HG03565 (cell line): Measurements from ENCODE around the gene TBX5.

Source experiments
- ATAC-seq: cut with Tn5 transposase; IDR thresholded peaks from one replicate; pipeline ENCODE4 v1.9.1; 2021; ENCODE audit warnings: mild to moderate bottlenecking, moderate library complexity; ENCODE audit not compliant: unreplicated experiment

The TBX5 gene

DNA sequence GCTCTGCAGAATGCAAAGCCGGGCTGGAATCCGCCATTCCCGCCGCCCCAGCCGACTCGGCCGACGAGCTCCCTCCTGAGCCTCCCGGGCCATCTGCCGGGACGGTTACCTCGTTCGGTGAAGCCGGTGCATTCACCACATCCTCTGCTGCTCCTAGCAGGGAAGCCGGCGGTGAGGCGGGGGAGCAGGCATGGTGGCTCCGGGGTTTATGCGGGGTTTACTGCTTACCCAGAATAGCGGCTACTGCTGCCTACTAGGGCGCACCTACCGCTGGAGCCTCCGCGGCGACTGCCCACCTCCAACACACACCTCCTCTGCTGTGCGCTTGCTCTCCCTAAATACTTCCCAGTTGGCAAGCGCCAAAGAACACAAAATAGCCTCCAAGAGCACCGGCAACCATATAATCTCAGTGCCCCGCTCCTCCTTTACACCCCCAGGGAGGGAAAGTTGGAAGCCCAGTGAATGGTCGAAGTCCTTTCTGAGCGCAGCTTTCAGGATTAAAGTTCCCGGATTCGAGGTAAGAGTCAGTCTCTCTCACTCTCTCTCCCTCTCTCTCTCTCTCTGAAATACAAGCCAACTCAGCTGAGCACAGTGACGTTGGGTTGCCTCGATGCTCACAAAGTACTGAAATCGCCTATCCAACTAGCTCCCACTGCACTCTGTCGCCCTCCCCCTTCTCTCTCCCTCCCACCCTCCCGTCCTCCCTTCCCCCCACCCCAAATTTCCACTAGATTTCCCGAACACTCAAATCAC is at the start of gene TBX5:
Gene TBX5 (minus strand): TSS at position 626 of the 753 bp plus-strand sequence. CDS start 2,246 bp downstream, outside the sequence.
- no peak for ATAC-seq

DNA sequence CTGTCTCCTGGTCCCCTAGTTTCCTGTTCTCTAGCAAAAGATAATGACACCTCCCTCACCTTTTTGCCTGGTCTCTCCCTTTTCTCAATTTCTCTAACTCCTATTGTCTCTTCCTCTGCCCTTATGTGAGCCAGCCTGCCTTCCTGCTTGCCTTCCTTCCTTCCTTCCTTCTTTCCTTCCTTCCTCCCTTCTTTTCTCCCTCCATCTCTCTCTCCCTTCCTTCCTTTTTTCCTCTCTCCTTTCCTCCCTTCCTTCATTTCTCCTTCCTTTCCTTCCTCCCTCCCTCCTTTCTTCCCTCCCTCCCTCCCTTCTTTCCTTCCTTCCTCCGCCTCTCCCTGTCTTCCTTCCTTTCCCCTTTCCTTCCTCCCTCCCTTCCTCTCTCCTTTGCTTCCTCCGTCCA is 45.7 kb upstream of the TBX5 start:
- ATAC-seq = no peak

GRCh38 chr12:114450515-114451300 is 44.8 kb upstream of the TBX5 start:
- no peak for ATAC-seq

GRCh38 chr12:114450019-114450418 is 44.1 kb upstream of the TBX5 start:
- no peak for ATAC-seq

GRCh38 chr12:114448618-114448933 is 42.6 kb upstream of the TBX5 start:
- no peak for ATAC-seq

DNA sequence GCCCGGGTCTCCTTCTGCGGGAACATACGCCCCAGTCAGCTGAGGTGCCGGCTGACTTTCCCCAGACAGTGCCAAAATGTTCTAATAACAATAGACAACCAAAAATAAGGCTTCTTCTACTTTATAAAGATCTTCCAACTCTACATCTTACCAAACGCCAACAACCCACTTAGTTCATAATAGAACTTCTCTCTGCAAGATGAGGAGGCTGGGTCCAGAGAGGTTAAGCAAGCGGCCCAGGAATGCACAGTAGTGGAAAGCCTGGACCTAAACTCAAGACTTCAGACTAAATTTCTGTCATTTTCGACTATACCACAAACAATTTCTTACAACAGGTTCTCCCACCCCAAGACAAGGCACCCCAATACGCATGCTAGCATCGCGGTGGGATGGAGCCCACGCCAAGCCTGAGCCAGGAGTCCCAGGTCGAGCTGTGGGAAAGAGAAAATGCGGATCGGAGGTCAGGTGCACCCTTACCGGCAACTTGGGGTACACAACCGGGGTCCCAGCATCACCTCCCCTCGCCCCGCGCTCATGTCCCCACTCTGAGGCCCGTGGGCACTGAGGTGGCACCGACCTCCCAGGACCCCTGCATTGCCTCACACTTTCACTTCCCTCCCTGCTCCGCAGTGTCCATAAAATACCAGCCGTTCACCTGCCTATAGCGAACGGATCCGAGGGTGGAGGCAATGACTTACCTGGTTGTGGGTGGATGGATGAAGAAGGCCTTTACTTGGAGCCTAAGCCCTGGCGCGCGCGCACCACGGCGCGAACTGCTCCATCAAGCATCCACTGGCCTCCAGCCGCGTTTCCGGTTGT is 42.1 kb upstream of the TBX5 start:
- ATAC-seq = no peak

GRCh38 chr12:114447274-114447716 is 41.4 kb upstream of the TBX5 start:
- no peak for ATAC-seq

GRCh38 chr12:114445401-114446323 is 39.7 kb upstream of the TBX5 start:
- ATAC-seq = no peak

GRCh38 chr12:114444422-114445279 is 38.7 kb upstream of the TBX5 start:
- ATAC-seq = no peak

DNA sequence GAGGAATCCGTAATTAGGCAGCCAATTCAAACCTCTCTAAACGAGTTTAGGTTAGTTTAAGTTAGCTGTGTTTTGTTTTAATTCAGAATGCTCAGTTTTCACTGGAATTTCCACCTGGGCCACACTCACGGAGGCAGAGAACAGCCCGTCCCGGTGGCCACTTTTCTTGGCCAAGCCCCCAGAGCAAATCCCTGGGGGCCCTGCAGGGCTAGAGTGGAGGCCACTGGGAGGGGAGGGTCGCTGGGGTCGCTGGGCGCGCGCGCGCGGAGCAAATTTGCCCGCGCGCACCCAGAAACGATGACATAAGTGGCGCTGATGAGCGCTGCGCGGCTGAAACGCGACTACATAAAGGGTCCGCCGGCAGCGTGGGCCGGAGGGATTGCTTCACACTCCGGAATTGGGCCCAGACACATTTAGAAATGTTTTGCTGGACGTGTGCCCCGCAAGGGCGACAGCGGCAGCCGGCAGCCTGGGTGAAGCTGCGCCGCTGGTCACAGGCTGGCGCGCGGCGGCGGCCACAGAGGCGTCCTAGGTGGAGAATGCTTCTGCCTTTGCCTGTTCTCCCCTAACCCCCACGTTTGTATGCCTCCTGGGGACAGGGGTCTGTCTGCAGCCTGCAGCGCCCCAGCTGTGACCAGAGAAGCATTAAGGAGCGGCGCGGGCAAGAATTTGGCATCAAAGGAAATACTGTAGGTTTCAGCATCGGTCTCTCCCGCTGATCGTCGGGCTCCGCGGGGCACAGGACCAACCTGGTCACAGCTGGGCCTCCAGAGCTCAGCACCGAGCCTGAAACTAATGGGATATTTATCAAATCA is 37.9 kb upstream of the TBX5 start:
- ATAC-seq = no peak

- no peak for ATAC-seq
Observed at GRCh38 chr12:114442578-114442977, 36.6 kb upstream of the TBX5 start.

DNA sequence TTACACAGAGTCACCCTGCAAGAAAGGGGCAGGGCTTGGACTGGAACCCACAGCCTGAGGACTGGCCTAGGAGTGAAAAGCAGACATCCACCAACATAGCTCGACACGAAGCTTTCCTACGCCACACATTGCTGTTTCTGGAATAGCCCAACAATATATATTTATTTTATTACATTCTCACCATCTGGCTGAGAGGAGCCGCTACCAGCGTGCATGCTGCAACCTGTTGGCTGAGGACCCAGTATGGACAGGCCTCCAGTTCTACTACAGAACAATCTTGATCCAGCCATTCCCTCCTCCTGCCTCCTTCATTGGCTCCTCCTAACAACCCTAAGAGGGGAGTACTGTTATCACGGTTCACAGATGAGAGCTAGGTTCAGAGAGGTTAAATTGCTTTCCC is 35.6 kb upstream of the TBX5 start:
- ATAC-seq = no peak

- no peak for ATAC-seq
Observed at GRCh38 chr12:114441039-114441383, 35.1 kb upstream of the TBX5 start.

DNA sequence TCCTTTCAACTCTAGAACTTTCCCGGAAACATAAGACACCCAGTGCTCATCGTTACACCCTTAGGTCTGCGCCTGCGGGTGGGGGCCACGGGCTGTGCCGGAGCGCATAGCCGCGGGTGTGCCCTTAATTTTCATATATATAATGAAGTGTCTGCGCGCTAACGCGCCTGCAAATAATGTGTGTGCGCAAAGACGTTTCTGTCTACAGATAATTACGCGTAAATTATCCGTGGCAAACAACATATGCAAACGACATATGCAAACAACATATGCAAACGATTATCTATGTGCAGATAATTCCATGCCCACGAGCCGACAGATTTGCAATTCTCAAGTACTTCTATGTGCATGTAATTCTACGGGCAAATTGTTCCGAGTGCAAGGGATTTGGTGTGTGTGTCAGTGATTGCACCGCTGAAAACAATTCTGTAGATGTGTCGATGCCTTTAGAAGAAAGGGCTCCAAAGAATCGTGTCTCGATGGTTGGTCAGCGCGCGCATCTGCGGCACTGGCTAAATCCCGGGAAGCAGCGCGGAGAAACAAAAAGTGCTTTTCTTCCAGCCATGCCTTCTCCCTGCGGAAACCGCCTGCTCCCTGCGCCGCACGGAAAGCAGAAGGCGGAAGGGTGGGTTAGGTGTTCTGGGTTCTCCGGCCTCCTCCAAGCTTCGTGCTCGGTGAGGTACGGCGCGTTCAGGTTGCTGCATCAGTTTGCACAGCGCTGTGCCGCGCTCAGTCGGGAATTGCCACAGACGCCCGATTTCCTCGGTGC is 34.5 kb upstream of the TBX5 start:
- ATAC-seq = no peak

GRCh38 chr12:114439817-114440216 is 33.9 kb upstream of the TBX5 start:
- ATAC-seq = no peak

GRCh38 chr12:114439261-114439683 is 33.3 kb upstream of the TBX5 start:
- ATAC-seq = no peak

GRCh38 chr12:114438635-114439256 is 32.8 kb upstream of the TBX5 start:
- ATAC-seq = no peak

GRCh38 chr12:114434341-114434740 is 28.4 kb upstream of the TBX5 start:
- no peak for ATAC-seq
